SK-N-SH treated with all-trans-retinoic acid at 6 μM for 48 hours (cell line): ENCODE data around the gene ARL6IP4.

Experiments
- CSDC2 ChIP-seq: fragments of 250-450 bp; sonication (Bioruptor Pico); IDR thresholded peaks from 2 replicates; pipeline ENCODE4 v1.5.0; 2020; ENCODE audit warnings: mild to moderate bottlenecking, moderate library complexity
- ESRRG ChIP-seq: fragments of 250-450 bp; sonication (Bioruptor Pico); IDR thresholded peaks from 2 replicates; pipeline ENCODE4 v1.6.1; 2021; ENCODE audit warnings: mild to moderate bottlenecking
- TOX ChIP-seq: fragments of 250-450 bp; sonication (Bioruptor Pico); IDR thresholded peaks from 2 replicates; pipeline ENCODE4 v1.8.0; 2021; ENCODE audit warnings: mild to moderate bottlenecking, moderate library complexity, borderline replicate concordance
- ZNF565 ChIP-seq: fragments of 450-650 bp; formaldehyde crosslinking; conservative IDR thresholded peaks from 2 replicates; pipeline ENCODE4 v1.5.0; 2020; ENCODE audit warnings: low read depth, mild to moderate bottlenecking, moderate library complexity
- TF ChIP-seq, protein P1 (sequence below): fragments of 250-450 bp; sonication (Bioruptor Pico); IDR thresholded peaks from 2 replicates; pipeline ENCODE4 v1.5.0; 2020; ENCODE audit warnings: mild to moderate bottlenecking, moderate library complexity

DNA sequence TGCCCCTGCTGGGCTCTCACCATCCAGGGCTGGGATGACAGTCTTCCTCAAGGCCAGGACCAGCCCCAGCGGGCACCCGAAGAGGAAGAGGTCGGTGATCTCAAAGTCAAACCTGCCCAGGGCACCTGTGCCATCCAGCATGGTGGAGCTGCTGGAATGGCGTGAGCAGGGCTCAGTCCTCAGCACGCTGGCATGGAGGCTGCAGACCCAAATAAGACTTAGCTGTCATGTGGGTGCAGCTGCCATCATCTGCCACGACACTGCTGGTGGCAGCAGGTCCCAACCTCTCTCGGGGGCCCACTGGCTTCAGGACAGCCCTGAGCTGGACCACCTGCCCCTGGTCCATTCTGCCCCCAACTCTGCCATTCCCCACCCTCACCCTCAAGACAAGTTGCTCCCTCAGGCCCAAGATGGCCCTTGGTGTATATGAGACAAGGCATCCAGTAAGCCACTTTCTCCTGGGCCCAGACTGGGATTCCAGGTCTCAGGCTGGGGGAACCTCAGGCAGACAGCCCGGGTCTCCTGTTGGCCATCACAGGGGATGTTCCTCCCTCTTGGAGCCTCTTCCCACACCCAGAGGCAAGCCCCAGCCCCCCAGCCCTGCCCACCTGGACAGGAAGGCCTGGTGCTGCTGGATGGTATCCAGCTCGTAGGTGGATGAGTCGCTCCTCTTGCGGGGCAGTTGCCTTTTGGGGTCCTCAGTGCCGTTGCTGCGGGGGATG lies 14.5 kb downstream of the ARL6IP4 start:
- TF ChIP-seq, protein P1, sequence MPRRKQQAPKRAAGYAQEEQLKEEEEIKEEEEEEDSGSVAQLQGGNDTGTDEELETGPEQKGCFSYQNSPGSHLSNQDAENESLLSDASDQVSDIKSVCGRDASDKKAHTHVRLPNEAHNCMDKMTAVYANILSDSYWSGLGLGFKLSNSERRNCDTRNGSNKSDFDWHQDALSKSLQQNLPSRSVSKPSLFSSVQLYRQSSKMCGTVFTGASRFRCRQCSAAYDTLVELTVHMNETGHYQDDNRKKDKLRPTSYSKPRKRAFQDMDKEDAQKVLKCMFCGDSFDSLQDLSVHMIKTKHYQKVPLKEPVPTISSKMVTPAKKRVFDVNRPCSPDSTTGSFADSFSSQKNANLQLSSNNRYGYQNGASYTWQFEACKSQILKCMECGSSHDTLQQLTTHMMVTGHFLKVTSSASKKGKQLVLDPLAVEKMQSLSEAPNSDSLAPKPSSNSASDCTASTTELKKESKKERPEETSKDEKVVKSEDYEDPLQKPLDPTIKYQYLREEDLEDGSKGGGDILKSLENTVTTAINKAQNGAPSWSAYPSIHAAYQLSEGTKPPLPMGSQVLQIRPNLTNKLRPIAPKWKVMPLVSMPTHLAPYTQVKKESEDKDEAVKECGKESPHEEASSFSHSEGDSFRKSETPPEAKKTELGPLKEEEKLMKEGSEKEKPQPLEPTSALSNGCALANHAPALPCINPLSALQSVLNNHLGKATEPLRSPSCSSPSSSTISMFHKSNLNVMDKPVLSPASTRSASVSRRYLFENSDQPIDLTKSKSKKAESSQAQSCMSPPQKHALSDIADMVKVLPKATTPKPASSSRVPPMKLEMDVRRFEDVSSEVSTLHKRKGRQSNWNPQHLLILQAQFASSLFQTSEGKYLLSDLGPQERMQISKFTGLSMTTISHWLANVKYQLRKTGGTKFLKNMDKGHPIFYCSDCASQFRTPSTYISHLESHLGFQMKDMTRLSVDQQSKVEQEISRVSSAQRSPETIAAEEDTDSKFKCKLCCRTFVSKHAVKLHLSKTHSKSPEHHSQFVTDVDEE (CRISPR knock-in tag), result no peak
- TF ChIP-seq CSDC2 (no peak), TOX (CRISPR knock-in tag) (no peak), ZNF565 (CRISPR knock-in tag) (no peak), ESRRG (no peak)
